Memory B cell (primary cell): Measurements from ENCODE around the gene COL23A1.
A peak's percentile ranks its signal among the peaks of the same experiment; 100 is the strongest.
"Not testable (repeated sequence)": the region's sequence is repeated elsewhere in the genome, so short reads cannot be mapped to it uniquely, and the experiment has no call there.

ENCODE experiments used
- ATAC-seq: fragments of 150-1000 bp; cut with Tn5 transposase; 2 replicates; pipeline ENCODE4 v1.10.0; 2021; ENCODE audit warnings: low read depth, mild to moderate bottlenecking, moderate library complexity
- DNase-seq, 2 donors: peaks; one replicate each; pipeline ENCODE4 v3.0.0; 2022; ENCODE audit warnings: low spot score in 2 of 2
- H3K27ac Mint-ChIP-seq: one replicate; pipeline ENCODE4 v1.8.0; 2022; ENCODE audit warnings: mild to moderate bottlenecking, moderate library complexity, mixed read lengths
- H3K27me3 Mint-ChIP-seq: one replicate; pipeline ENCODE4 v1.8.0; 2022; ENCODE audit warnings: mixed read lengths
- H3K36me3 Mint-ChIP-seq: one replicate; pipeline ENCODE4 v1.8.0; 2022; ENCODE audit warnings: mild to moderate bottlenecking, mixed read lengths
- H3K4me1 Mint-ChIP-seq: one replicate; pipeline ENCODE4 v1.8.0; 2022; ENCODE audit warnings: mixed read lengths
- H3K4me3 Mint-ChIP-seq: one replicate; pipeline ENCODE4 v1.8.0; 2022; ENCODE audit warnings: mild to moderate bottlenecking, moderate library complexity, mixed read lengths
- H3K9me3 Mint-ChIP-seq: one replicate; pipeline ENCODE4 v1.8.0; 2022; ENCODE audit warnings: mixed read lengths

Gene COL23A1

DNA sequence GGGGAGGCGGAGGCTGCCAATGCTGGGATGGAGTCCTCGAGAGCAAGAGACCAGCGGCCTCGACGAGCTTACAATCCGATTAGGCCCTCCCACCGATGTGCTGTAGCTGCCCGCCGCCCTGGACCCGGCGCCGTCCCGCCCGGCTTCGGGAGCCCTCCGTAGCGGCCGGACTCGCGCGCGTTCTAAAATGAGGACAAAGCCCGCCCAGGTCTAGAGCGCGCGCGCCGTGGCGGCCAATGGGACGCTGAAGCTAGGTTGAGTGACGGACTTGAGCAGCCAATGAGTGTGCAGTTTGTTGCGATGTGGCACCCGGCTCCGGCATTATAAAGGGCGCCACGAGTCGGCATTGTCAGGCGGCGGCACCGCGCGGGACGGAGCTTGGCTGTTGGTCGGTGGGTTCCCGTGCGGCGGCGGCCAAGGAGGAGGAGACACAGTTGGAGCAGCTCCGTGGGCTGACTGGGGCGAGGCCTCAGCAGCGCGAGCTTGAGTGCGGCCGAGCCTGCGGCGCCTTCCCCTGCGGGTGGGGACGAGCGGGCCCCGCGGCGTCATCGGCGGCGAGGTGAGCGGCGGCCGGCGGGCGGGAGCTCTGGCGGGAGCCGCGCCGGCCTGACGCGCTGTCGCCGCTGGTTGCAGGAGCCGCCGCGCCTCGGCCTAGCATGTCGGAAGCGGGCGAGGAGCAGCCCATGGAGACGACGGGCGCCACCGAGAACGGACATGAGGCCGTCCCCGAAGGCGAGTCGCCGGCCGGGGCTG, 385.8 kb downstream of the COL23A1 start, which contains the start of gene HNRNPAB:
Gene HNRNPAB (plus strand): TSS at position 352 of the 753 bp plus-strand sequence. CDS start 305 bp downstream, at position 657.
- Mint-ChIP-seq H3K9me3 (no peaks in the 10 kb centered on the region), H3K4me3 (peak within 1 kb of the TSS; percentile 99), H3K4me1 (peaks cover 29% of the 10 kb centered on the region), H3K27me3 (no peaks in the 10 kb centered on the region), H3K27ac (peak within 1 kb of the TSS; percentile 98), H3K36me3 (peaks cover 21% of the 10 kb centered on the region)
- DNase-seq (peak; percentile 98 to 99), ATAC-seq (peak; percentile 86)

DNA sequence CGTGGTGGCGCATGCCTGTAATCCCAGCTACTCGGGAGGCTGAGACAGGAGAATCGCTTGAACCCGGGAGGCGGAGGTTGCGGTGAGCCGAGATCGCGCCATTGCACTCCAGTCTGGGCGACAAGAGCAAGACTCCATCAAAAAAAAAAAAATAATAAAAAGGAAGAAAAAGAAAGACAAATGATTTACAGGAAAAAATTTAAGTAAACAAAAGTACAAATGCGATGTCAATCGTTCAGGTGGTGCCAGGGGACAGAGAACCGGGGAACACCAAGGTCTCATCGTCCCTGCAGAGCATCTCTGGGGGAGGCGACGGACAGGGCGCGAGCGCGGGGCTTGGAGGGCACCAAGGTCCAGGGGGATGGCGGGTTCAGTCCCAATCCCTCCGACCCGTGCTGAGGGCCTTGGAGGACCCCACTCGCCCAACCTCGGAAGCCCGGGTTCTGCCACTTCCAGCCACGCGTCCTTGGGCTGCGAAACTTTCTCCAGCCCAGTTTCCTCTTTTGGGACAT, 386.5 kb downstream of the COL23A1 start:
- DNase-seq (no peak), ATAC-seq (peak; percentile 9)
- peak overlapping the region; percentile 99 for H3K4me3 Mint-ChIP-seq
- peaks cover 26% of the 10 kb centered on the region for H3K4me1 Mint-ChIP-seq
- H3K9me3 Mint-ChIP-seq: no peaks in the 10 kb centered on the region
- H3K27ac Mint-ChIP-seq: peak overlapping the region; percentile 98
- H3K36me3 Mint-ChIP-seq: peaks cover 15% of the 10 kb centered on the region
- no peaks in the 10 kb centered on the region for H3K27me3 Mint-ChIP-seq

DNA sequence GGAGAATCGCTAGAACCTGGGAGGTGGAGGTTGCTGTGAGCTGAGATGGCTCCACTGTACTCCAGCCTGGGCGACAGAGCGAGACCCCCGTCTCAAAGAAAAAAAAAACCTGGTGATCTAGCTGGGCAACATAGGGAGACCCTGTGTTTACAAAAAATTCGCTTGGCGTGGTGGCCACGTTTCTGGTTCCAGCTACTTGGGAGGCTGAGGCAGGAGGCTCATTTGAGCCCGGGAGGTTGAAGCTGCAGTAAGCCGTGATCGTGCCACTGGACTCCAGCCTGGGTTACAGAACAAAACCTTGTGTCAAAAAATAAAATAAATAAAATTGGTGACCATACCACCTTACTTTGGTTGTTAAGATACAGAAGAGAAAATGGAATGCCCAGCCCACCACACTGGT, 387.7 kb downstream of the COL23A1 start:
- peak overlapping the region; percentile 65 for H3K4me3 Mint-ChIP-seq
- peaks cover 18% of the 10 kb centered on the region for H3K4me1 Mint-ChIP-seq
- H3K9me3 Mint-ChIP-seq: no peaks in the 10 kb centered on the region
- H3K36me3 Mint-ChIP-seq: peaks cover 8% of the 10 kb centered on the region
- no peaks in the 10 kb centered on the region for H3K27me3 Mint-ChIP-seq
- ATAC-seq (no peak), DNase-seq (no peak)
- H3K27ac Mint-ChIP-seq: no peak overlapping the region

DNA sequence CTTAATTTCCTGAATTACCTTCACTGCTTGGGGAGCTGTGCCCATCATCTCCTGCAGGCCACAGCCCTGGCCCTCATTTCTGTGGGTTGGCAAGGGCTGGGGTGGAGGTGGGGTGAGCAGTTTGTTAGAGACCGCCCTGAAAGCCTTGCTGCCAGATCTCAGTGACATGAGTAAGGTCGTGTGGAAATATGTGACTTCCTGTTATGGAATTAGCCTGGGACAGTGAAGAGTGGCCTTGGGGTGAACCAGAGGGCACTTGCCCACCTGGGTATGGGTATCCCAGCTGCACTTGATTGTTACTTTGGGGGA, 388.3 kb downstream of the COL23A1 start:
- Mint-ChIP-seq H3K27ac (no peak overlapping the region), H3K4me1 (peaks cover 13% of the 10 kb centered on the region), H3K9me3 (no peaks in the 10 kb centered on the region), H3K36me3 (peaks cover 8% of the 10 kb centered on the region), H3K4me3 (no peak overlapping the region), H3K27me3 (no peaks in the 10 kb centered on the region)
- no peak for ATAC-seq
- no peak for DNase-seq

DNA sequence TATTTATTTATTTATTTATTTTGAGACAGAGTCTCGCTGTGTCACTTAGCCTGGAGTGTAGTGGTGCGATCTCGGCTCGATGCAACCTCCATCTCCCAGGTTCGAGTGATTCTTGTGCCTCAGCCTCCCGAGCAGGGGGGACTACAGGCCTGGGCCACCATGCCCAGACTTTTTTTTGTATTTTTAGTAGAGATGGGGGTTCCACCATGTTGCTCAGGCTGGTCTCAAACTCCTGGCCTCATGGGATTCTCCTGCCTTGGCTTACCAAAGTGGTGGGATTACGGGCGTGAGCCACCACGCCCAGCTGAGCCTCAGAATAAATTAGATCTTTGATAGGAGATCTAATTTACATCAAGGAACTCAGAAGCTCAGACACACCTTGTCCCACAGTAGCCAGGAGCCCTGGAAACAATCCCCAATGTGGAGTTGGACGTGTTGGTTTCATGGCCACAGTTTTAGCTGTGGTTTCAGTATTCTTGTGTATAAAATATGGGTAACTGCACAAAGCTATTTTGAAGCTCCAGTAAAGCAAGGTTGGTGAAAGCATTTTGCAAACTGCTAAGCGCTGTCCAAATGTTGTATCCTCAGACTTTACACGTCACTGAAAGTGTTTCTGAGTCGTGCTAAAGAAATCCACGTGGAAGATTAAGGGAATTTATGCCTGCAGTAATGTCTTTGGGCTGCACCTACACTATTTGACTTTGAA, 388.8 kb downstream of the COL23A1 start:
- Mint-ChIP-seq H3K9me3 (no peaks in the 10 kb centered on the region), H3K27ac (no peak overlapping the region), H3K36me3 (peaks cover 7% of the 10 kb centered on the region), H3K27me3 (no peaks in the 10 kb centered on the region), H3K4me1 (peaks cover 10% of the 10 kb centered on the region), H3K4me3 (no peak overlapping the region)
- DNase-seq (no peak), ATAC-seq (no peak)

DNA sequence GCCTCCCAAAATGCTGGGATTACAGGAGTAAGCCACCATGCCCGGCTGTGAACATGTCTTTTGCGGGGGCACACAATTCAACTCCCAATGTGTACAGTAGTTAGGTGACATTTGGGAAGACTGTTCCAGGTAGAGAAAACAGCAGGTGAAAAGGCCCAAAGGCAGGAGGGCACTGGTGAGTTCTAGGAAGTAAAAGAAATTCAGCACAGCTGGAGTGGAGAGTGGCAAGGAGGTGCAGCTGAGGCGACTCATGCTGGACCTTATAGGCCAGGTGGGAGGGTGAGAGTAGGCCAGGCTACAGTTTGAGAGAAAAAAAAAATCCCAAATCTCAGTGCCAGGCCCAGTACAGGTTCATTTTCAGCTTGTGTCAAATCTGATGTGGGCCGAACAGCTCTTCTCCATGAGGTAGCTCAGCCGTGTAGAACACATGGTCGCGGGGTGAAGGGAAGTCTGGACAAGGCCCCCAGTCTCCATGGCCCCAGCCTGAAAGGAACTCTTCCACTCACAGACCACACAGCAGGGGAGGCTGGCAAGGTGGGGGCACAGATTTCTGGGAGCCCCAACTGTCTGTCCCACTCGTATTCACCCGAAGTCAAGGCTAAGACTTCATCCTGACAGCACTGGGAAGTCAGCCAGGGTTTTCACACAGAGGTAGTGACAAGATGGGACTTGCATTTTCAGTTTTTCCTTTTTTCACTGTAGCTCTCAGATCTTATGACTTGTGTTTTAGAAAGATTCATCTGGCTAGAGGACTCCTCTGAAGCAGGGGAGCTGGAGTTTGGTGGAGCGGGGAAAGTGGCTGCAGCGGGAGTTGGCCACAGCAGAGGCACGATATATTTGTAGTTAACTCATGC, 390.4 kb downstream of the COL23A1 start:
- H3K9me3 Mint-ChIP-seq: no peaks in the 10 kb centered on the region
- peaks cover 3% of the 10 kb centered on the region for H3K4me1 Mint-ChIP-seq
- ATAC-seq (no peak), DNase-seq (no peak)
- no peak overlapping the region for H3K27ac Mint-ChIP-seq
- peaks cover 2% of the 10 kb centered on the region for H3K36me3 Mint-ChIP-seq
- peaks cover 3% of the 10 kb centered on the region for H3K27me3 Mint-ChIP-seq
- H3K4me3 Mint-ChIP-seq: no peak overlapping the region

DNA sequence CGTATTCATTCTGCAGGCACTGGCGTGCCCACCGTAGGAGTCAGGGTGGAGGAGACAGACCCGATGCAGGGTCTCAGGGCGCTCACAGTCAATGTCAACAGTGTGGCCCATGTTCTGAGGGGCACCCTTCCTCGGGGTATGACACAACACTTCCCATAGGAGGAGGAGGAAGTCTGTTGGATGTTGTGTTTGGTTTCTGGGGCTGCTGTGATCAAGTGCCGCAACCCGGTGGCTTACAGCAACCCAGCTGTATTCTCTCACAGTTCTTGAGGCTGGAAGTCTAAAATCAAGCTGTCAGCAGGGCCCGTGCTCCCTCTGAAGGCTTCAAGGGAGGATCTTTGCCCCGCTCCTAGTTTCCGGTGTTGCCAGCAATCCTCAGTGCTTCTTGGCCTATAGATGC, 391.5 kb downstream of the COL23A1 start:
- no peaks in the 10 kb centered on the region for H3K36me3 Mint-ChIP-seq
- H3K4me1 Mint-ChIP-seq: no peaks in the 10 kb centered on the region
- peaks cover 5% of the 10 kb centered on the region for H3K27me3 Mint-ChIP-seq
- DNase-seq (no peak), ATAC-seq (no peak)
- H3K4me3 Mint-ChIP-seq: no peak overlapping the region
- no peaks in the 10 kb centered on the region for H3K9me3 Mint-ChIP-seq
- H3K27ac Mint-ChIP-seq: no peak overlapping the region

DNA sequence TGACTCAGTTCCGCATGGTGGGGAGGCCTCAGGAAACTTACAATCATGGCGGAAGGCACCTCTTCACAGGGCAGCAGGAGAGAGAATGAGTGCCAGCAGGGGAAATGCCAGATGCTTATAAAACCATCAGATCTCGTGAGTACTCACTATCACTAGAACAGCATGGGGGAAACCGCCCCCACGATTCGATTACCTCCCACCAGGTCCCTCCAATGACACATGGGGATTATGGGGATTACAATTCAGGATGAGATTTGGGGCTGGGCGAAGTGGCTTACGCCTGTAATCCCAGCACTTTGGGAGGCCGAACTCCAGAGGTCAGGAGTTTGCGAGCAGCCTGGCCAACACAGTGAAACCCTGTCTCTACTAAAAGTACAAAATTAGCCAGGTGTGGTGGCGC, 392.0 kb downstream of the COL23A1 start:
- ATAC-seq: not testable (repeated sequence)

DNA sequence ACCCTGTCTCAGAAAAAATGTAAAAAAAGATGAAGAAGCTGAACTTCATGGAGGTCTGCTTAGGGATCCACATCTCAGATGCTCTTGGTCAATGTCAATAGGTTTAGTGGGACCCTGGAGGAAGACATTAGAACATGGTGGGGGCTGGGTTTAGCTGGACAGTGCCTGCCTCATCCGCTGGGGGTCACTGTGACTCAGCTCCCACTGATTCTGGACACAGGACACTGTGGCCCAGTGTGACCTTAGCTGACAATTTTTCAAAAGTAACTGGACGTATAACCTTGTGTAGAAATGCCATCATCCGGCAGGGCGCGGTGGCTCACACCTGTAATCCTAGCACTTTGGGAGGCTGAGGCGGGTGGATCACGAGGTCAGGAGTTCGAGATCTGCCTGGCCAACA, 393.2 kb downstream of the COL23A1 start:
- H3K9me3 Mint-ChIP-seq: peaks cover 2% of the 10 kb centered on the region
- H3K27me3 Mint-ChIP-seq: peaks cover 16% of the 10 kb centered on the region
- peaks cover 3% of the 10 kb centered on the region for H3K36me3 Mint-ChIP-seq
- no peak for DNase-seq
- no peak overlapping the region for H3K27ac Mint-ChIP-seq
- peaks cover 5% of the 10 kb centered on the region for H3K4me1 Mint-ChIP-seq
- ATAC-seq: no peak
- no peak overlapping the region for H3K4me3 Mint-ChIP-seq

More for the DNA sequence above, 392.0 kb downstream of the COL23A1 start:
- not testable (repeated sequence) for H3K27ac Mint-ChIP-seq, DNase-seq, H3K27me3 Mint-ChIP-seq, H3K4me1 Mint-ChIP-seq, H3K9me3 Mint-ChIP-seq, H3K4me3 Mint-ChIP-seq, H3K36me3 Mint-ChIP-seq

DNA sequence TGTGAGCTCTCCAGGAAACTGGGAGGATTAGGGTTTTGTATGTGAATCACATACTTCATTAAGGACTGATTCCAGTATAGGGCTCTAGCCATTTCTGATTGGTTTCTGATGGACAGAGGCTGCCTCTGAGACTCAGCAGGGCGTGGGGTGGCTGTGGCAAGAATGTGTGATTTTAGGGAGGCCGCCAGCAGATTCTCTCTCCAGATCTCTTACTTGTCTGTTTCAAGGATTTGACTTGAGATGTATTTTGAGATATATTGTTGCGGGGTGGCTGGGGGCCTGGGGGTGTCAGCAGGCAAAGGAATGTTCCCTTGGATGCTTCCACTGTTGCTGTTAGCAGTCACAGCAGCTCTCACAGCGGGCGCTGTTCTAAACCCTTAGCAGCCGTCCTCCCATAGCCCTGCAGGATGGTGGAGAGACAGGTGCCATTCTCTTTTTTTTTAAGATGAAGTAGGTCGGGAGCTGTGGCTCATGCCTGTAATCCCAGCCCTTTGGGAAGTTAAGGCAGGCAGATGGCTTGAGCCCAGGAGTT, 393.8 kb downstream of the COL23A1 start:
- Mint-ChIP-seq H3K27ac (no peak overlapping the region), H3K27me3 (peaks cover 18% of the 10 kb centered on the region), H3K4me3 (no peak overlapping the region), H3K4me1 (peaks cover 5% of the 10 kb centered on the region), H3K9me3 (peaks cover 2% of the 10 kb centered on the region), H3K36me3 (peaks cover 3% of the 10 kb centered on the region)
- ATAC-seq: no peak
- DNase-seq: no peak

DNA sequence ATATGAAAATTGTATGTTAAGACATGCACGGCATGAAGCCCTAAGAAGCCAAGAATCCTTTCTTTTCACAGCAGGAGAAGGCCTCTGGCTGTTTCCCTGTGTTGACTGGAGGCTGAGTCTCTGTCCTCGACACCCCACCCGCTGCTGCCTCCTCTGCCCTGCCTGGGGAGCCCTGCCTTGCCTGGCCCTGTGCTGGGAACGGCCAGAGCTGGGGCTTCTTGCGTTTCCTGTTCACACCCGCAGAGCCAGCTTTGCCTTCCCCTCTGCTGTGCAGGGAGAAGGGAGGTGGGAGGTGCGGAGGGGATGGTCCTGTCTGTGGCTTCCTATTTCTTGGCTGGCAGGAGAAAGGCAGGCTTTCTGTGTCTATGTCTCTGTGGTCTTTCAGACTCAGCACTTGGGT, 396.2 kb downstream of the COL23A1 start:
- H3K9me3 Mint-ChIP-seq: peaks cover 2% of the 10 kb centered on the region
- no peak for ATAC-seq
- DNase-seq: no peak
- peaks cover 3% of the 10 kb centered on the region for H3K36me3 Mint-ChIP-seq
- H3K27me3 Mint-ChIP-seq: peaks cover 21% of the 10 kb centered on the region
- no peak overlapping the region for H3K27ac Mint-ChIP-seq
- H3K4me3 Mint-ChIP-seq: no peak overlapping the region
- H3K4me1 Mint-ChIP-seq: peaks cover 5% of the 10 kb centered on the region

DNA sequence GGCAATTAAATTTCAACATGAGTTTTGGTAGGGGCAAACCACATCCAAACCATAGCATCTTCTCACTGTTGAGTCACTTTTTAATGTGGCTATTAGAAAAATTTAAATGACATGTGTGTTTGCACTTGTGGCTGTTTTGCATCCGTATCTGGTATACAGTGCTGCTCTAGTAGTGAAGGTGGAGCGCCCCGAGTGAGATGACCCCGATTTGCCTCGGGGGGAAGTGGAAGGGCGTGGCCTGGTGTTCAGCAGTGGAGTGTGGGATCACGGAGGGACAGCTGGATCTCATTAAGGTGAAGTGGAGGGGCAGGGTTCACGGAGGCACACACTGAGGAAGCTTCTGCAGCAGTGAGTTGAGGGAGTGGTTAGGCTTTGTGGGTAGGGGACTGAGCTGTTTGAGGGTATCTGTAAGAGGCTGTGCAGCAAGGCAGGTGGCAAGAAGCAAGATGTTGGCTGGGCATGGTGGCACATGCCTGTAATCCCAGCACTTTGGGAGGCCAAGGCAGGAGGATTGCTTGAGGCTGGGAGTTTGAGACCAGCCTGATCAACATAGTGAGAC, 396.9 kb downstream of the COL23A1 start:
- ATAC-seq: no peak
- Mint-ChIP-seq H3K27me3 (peaks cover 26% of the 10 kb centered on the region), H3K27ac (no peak overlapping the region), H3K36me3 (peaks cover 3% of the 10 kb centered on the region), H3K4me3 (no peak overlapping the region), H3K4me1 (peaks cover 5% of the 10 kb centered on the region), H3K9me3 (peaks cover 2% of the 10 kb centered on the region)
- no peak for DNase-seq

DNA sequence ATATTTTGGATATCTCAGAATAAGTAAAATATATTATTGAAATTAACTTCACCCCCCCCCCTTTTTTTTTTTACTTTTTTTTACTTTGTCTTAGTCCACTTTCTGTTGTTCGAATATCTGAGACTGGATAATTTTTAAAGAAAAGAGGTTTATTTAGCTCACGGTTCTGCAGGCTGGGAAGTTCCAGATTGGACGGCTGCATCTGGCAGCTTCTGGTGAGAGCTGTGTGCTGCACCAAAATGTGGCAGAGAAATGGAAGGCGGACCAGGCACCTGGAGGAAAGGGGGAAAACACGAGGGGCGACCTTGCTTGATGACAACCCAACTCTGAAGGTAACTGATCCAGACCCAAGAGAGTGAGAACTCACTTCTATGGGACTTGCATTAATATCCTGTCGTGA, 397.4 kb downstream of the COL23A1 start:
- Mint-ChIP-seq H3K27me3 (peaks cover 26% of the 10 kb centered on the region), H3K4me3 (no peak overlapping the region), H3K27ac (no peak overlapping the region), H3K9me3 (peaks cover 2% of the 10 kb centered on the region), H3K4me1 (peaks cover 5% of the 10 kb centered on the region), H3K36me3 (peaks cover 3% of the 10 kb centered on the region)
- ATAC-seq (no peak), DNase-seq (no peak)
